Measurements from ENCODE around the gene FOXRED2.
"Not testable (repeated sequence)": the region's sequence is repeated elsewhere in the genome, so short reads cannot be mapped to it uniquely, and the experiment has no call there.

FOXRED2 gene

DNA sequence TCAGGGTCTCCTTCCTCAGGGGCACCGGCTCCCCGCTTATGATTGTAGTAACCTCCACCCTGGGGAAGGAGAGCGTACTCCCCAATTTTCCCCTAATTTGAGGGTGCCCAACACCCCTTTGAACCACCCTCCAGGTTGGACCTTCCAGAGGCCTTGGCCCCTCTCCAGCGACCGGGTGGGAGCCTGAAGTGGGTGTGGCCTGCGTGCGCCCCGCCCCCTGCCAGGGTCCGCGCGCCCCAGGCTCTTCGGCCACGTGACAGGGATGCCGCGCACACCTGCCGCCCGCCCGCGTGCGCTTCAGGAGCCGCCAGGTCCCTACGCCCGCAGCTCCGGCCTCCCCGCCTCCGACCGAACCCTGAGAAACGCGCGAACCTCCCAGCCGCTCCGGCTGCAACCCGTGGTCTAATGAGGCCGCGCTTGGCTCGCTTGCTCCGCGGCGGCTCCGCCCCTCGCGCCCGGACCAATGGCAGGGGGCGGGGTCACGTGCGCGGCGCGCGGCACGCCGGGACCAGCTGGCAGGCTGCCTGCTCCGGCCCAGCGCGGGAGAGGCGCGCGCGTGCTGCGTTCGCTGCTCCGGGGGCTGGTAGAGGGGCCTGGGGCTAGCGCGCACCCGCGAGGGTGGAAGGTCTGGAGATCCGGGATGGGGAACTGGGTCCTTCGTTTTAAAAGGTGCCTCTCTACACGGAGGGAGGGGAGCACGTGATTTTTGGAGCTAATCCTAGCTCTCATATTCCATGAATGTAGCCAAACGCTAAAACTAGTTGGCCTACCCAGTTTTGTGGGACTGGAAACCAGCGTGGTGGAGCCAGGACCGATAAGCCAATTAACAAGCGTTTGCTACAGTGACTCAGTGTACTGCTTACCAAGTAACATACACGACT, at the start of gene FOXRED2:
FOXRED2 (minus strand) TSS at position 404 of the 881 bp plus-strand sequence. CDS start 618 bp downstream, outside the sequence.
- DNase-seq = peak; percentile 79 to 80

GRCh38 chr22:36554098-36554497, 47.3 kb upstream of the FOXRED2 start:
- DNase-seq = no peak

- no peak for DNase-seq
Observed at GRCh38 chr22:36552289-36552688, 45.4 kb upstream of the FOXRED2 start.

DNA sequence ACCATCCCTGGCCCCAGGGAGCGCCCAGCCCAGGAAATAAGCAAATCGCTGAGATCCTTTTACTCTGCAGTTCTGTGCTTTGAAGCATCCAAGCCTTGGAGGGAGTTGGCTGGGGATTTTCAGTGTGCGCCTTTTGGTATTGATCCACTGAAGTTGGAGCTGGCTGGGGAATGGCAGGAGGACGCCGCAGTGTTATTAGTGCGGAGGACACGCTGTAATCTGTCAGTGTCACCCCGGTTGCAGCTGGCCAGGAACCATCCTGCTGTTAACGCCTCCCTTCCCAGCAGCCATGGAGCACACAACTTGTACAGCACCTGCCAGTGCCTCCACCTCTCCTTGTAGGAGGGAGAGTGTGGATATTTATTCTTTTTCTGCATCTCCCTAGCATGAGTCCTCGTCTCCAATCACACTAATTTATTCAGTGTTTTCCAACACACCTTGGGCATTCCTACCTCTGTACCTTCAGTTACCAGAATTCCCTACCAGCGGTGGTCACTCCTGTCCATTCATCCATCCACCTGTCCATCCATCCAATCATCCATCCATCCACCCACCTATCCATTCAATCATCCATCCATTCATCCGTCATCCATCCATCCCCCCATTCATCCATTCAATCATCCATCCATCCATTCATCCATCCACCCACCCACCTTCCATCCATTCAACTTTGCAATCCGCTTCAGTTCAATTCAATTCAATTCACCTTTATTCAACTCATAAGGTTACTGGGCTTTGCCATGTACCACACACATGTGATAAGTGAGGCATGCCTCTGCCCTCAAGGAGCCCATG, 44.1 kb upstream of the FOXRED2 start:
- no peak for DNase-seq

GRCh38 chr22:36549033-36549432, 42.2 kb upstream of the FOXRED2 start:
- no peak for DNase-seq

DNA sequence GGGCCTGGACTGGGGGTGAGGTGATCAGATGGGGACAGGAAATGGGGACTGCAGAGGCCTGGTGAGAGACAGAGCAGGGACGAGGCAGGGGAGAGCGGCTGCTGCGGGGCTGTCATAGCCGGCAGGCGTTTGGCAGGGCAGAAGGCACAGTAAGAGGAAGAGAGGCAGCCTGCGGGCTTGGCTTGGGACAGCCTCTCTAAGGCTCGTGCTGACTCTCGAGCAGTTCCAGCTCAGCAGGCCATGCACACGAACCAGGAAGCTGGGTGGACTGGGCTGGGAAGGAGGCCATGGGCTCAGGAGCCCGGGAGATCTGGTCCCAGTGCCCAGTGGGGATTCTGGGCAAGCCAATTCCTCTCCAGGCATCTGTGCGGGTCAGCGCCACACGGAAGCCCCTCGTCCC, 41.8 kb upstream of the FOXRED2 start:
- no peak for DNase-seq

- no peak for DNase-seq
Observed at GRCh38 chr22:36546932-36547331, 40.1 kb upstream of the FOXRED2 start.

GRCh38 chr22:36546092-36546804, 39.4 kb upstream of the FOXRED2 start:
- DNase-seq = peak; percentile 16 to 21

DNA sequence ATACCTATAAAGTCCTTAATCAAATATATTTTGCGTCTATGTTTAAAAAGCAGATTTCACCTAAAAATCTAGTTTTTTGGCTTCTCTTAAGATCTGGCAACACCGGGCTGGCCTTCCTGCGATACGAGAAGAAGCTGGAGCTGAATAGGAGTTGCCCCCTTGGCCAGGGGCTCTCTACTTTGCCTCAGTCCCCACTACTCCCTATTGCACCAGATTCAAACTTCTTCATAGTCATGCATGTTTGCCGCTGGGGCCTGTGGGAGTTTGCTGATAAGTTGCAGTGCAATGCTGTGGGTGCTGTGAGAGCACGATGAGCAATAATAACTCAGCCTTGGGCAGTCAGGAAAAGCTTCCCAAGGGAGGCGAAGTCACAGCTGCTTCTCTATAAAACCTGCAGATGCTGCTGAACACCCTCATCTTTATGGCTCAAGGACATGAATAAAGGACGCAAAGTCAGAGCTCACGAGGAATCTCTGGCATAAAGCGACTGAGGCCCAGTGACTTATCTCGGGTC, 37.3 kb upstream of the FOXRED2 start:
- DNase-seq = no peak

DNA sequence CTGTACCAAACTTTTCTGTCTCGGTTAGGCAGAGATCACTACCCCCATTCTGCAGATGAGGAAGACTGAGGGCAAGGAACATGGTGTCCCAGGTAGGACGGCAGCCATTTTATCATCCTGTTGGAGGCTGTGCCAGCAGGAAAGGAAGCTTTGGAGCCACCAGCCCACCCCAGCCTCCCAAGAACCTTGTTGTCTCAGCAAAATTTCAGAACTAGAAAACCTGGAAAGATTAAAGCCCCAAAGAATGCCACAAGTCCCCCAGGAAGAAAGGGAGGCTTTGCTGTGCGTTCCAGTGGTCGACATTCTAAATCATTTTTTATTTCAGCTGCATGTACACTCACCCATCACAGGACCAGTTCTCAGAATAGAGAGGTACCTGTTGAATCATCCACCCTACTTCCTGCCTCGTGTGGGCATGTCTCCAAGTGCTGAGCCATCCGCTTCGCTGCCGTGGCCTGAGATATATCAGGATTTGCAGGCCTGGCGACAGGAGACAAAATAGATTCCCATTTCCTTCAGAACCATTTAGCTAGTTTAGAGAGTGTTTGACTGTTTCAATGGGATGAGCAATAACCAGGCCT, 35.1 kb upstream of the FOXRED2 start:
- DNase-seq = no peak

DNA sequence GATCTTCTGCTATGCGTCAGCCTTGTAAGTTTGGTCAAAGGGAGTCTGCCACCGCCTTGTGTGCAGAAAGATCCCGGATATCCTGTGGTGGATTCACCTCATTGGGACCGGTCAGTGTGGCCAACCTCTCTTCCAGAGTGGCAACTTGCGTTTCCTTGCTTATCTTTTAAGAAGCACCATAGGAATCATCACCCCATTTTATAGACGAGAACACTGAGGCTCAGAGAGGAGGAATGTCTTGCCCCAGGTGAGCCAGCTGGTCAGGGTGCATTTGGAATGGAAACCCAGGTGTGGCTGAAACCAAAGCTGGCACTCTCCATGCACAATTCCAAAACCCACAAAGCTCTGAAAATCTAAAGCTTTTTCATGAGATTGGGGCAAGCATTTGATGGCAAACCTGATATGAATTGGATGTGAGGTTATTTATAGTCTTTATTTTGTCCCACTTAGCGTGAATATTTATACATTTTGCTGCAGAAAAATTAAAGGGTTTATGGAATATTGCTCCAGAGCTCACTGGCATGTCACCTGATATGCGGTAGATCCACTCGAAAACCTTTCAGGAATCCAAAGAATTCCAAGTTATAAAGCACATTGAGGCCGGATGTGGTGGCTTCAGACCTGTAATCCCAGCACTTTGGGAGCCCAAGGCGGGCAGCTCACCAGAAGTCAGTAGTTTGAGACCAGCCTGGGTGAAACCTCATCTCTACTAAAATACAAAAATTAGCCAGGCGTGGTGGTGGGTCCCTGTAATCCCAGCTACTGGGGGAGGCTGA, 34.2 kb upstream of the FOXRED2 start:
- DNase-seq = no peak

DNA sequence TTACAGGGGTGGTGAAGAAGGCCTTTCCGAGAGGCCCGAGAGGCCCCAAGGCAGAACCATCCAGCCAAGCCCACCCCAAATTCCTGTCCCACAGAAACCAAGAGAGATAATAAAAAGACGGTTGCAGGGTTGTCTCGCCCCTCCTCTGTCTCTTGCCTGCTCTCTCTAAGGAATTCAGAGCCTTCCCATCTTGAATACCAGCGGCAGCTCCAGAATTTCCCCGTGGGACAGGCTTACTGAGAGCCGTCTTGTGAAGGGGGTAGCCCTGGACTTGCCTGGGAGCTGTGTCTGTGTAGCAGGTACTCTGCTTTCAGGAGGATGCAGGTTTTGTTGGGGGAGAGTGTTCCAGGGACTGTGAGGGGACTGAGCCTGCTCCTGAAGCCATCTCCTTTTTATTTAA, 31.7 kb upstream of the FOXRED2 start:
- no peak for DNase-seq

DNA sequence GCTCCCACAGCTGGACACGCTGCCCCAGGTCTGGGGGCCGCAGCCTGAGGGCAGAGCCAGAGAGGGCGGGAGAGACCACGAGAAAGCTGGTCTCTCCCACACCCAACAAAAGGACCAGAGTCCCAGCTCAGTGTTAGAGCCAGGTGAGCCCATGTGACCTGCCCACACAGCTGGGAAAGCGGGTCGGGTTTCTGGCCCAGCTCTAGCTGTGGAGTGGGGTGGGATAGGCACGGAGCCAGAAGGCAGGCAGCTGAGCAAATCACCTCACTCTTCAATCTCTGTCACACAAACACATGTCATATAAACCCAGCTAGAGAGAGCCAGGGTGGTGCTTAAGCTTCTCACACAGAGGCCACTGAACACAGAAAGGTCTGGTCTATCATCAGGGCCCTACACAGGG, 29.9 kb upstream of the FOXRED2 start:
- no peak for DNase-seq

DNA sequence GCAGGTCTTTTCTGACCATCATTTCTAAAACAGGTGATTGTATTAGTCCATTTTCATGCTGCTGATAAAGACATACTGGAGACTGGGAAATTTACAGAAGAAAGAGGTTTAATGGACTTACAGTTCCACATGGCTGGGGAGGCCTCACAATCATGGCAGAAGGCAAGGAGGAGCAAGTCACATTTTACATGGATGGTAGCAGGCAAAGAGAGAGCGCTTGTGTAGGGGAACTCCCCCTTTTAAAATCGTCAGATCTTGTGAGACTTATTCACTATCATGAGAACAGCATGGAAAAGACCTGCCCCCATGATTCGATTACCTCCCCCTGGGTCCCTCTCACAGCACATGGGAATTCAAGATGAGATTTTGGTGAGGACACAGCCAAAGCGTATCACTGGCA, 26.5 kb upstream of the FOXRED2 start:
- DNase-seq = not testable (repeated sequence)

DNA sequence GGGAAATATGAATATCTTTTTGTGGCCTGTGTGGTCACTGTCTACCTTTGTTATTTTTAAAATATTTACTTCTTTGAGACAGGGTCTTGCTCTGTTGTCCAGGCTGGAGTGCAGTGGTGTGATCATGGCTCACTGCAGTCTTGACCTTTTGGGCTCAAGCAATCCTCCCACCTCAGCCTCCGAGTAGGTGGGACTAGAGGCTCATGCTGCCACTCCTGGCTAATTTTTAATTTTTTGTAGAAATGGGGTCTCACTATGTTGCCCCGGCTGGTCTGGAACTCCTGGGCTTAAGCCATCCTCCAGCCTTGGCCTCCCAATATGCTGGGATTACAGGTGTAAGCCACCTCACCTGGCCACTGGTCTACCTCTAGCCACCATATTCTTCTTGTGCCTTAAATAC, 25.6 kb upstream of the FOXRED2 start:
- no peak for DNase-seq

DNA sequence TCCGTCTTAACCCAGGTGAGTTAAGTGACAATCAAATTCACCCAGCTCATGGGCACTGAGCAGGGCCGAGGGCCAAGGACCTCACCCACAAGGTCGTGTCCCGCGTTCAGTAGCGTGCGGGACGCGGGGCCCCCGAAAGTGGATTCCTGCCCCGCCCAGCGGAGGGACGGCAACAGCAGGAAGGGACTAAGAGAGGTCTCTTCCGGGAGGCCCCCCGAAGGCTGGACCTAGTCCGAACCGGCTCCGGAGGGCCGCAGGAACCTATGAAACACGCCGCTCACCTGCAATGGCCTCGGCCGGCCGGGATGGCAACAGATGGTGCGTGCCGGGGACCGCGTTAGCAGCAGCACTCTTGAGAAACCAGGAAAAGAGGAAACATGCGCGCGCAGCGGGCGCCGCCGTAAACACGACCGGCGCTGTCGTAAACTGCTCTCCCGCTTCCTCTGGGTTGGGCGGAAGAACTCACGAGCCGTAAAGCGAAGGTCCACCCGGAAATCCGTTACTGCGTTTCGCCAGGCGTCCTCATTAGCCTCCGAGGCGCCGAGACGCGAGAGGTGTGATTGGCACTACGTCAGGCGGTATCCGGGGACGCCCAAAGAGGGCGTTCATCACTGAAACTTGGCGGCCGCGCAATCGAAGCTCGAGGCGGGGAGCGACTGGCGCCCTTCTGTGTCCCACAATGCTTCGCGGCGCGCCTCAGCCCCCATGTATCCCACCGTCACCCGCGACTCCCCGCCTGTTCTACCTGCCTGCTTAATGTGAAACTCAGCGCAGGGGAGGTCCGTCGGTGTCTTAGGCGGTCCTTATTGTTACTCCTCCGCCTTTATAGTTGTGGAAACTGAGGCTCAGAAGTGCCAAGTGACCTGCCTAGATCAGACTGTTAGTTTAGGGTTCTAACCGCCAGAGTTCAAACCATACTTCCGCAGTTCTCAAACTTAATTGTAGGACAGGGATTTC, 22.2 kb upstream of the FOXRED2 start, which contains the start of gene EIF3D:
EIF3D (minus strand) TSS at position 372 of the 957 bp plus-strand sequence. CDS start 3,045 bp downstream, outside the sequence.
- peak; percentile 96 to 97 for DNase-seq

DNA sequence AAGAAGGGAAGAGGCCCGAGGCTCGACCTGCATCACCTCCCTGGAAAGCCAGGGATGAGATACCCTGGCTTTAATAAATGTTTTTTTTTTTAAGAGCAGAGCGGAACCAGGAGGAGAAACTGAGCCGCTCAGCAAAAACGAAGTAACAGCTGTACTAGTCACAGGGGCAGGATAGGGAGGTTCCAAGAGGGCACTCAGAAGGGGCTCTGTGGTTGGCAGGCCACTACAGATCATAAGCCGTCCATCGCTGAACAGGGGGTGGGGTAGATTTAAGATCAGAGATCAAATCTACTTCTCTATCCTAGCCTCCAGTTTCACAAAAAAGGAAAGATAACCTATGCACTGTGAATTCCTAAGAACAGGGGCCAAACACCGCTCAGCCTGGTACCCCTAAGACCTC, 21.5 kb upstream of the FOXRED2 start:
- no peak for DNase-seq

GRCh38 chr22:36522662-36523061, 15.8 kb upstream of the FOXRED2 start:
- no peak for DNase-seq

DNA sequence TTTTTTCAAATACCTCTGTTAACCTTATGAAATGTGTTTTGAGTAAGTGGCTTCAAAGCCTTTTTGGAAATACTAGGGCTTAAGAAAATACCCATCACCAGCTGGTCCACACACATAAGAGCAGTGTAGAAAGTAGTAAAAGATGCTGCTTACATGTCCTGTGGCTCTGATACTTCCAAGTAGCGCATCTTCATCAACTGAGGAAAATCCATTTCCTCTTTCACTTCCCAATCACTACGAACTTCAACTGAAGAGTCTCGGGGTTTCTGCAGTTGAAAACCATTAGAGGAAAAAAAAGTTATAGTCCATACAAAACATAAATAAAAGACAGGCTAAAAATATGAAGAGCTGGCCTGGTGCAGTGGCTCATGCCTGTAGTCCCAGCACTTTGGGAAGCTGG, 13.6 kb upstream of the FOXRED2 start:
- no peak for DNase-seq

DNA sequence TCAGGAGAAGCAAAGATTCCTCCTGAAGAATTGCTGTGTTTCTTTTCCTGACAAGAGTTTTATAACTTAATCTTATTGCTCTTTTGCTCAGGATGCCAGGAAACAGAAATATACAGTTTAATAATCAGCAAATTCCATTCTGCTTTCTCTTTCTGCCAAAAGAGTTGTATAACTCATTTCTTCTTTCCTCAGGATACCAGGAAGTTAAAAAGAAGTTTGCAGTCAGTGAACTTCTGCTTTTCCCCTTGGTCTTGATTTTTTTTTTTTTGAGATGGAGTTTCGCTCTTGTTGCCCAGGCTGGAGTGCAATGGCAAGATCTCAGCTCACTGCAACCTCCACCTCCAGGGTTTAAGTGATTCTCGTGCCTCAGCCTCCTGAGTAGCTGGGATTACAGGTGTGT, 13.1 kb upstream of the FOXRED2 start:
- DNase-seq = not testable (repeated sequence)

Measured in hippocampal formation (tissue), 2 donors.